Keratinocyte (primary cell): ENCODE results near the gene AUNIP.

ENCODE experiments used
- EZH2 ChIP-seq: IDR thresholded peaks from one replicate; pipeline ENCODE4 v1.6.1; 2012; ENCODE audit warnings: inconsistent platforms, mild to moderate bottlenecking, low read length, moderate library complexity
- TF ChIP-seq, protein P1 (sequence below), 3 experiments: IDR thresholded peaks in 1 of 3; conservative IDR thresholded peaks in 1 of 3; optimal IDR thresholded peaks in 1 of 3; 2 replicates in 2 of 3; 3 replicates in 1 of 3; pipeline versions ENCODE3 to v1.5.1; 2011; ENCODE audit warnings: low read length in 3 of 3, mild to moderate bottlenecking in 3 of 3, moderate library complexity in 2 of 3, control low read depth in 1 of 3, inconsistent platforms in 1 of 3; ENCODE audit not compliant: insufficient read depth in 2 of 3; ENCODE audit errors: extremely low read depth in 1 of 3

DNA sequence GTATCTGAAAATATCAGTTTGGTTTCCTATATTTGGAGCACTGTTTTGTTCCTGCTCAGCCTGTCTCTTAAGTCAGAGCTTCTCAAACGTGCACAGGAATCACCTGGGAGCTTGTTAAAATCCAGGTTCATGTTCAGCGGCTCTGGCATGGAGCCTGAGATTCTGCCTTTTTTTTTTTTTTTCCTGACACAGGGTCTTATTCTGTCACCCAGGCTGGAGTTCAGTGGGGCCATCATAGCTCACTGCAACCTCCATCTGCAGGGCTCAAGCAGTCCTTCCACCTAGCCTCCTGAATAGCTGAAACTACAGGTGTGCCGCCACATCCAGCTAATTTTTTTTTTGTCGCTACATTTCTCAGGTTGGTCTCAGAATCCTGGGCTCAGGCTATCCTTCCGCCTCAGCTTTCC lies 71.5 kb downstream of the AUNIP start:
- TF ChIP-seq, protein P1, sequence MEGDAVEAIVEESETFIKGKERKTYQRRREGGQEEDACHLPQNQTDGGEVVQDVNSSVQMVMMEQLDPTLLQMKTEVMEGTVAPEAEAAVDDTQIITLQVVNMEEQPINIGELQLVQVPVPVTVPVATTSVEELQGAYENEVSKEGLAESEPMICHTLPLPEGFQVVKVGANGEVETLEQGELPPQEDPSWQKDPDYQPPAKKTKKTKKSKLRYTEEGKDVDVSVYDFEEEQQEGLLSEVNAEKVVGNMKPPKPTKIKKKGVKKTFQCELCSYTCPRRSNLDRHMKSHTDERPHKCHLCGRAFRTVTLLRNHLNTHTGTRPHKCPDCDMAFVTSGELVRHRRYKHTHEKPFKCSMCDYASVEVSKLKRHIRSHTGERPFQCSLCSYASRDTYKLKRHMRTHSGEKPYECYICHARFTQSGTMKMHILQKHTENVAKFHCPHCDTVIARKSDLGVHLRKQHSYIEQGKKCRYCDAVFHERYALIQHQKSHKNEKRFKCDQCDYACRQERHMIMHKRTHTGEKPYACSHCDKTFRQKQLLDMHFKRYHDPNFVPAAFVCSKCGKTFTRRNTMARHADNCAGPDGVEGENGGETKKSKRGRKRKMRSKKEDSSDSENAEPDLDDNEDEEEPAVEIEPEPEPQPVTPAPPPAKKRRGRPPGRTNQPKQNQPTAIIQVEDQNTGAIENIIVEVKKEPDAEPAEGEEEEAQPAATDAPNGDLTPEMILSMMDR (optimal IDR thresholded peaks at IDR 0.05 in 1 of 3, IDR thresholded peaks at IDR 0.05 in 1 of 3, conservative IDR thresholded peaks at IDR 0.05 in 1 of 3; ENCODE audit: extremely low read depth in 1 of 3, insufficient read depth in 2 of 3, low read length in 3 of 3) = no peak
- TF ChIP-seq EZH2 = no peak
